Hippocampal formation (tissue), 2 donors: ENCODE measurements around the gene CFAP46.

Experiments
- DNase-seq, 2 donors: peaks; one replicate each; lab custom pipeline; 2025; lab: John Stamatoyannopoulos, UW

CFAP46 gene

GRCh38 chr10:132942101-132943057 is at the start of gene CFAP46:
TSS of gene CFAP46 (minus strand) at chr10:132942570. CDS start at chr10:132942484, 86 bp downstream.
- DNase-seq, result peak in 1 of 2 donors; percentile 34

- no peak for DNase-seq
Observed at GRCh38 chr10:132991706-132992432, 49.5 kb upstream of the CFAP46 start.

GRCh38 chr10:132990684-132991545 is 48.5 kb upstream of the CFAP46 start:
- no peak for DNase-seq

- no peak for DNase-seq
Observed at GRCh38 chr10:132989476-132990415, 47.4 kb upstream of the CFAP46 start.

GRCh38 chr10:132988988-132989387 is 46.6 kb upstream of the CFAP46 start:
- DNase-seq, result no peak

- DNase-seq, result peak in 1 of 2 donors; percentile 74
Observed at GRCh38 chr10:132987671-132988571, 45.6 kb upstream of the CFAP46 start.

- DNase-seq, result no peak
Observed at GRCh38 chr10:132986978-132987377, 44.6 kb upstream of the CFAP46 start.

GRCh38 chr10:132986576-132986975 is 44.2 kb upstream of the CFAP46 start:
- DNase-seq, result no peak

GRCh38 chr10:132986076-132986475 is 43.7 kb upstream of the CFAP46 start:
- DNase-seq, result no peak

- DNase-seq, result no peak
Observed at GRCh38 chr10:132985546-132985900, 43.2 kb upstream of the CFAP46 start.

- no peak for DNase-seq
Observed at GRCh38 chr10:132984801-132985545, 42.6 kb upstream of the CFAP46 start.

- no peak for DNase-seq
Observed at GRCh38 chr10:132984008-132984295, 41.6 kb upstream of the CFAP46 start.

- no peak for DNase-seq
Observed at GRCh38 chr10:132983252-132984007, 41.1 kb upstream of the CFAP46 start.

- no peak for DNase-seq
Observed at GRCh38 chr10:132982301-132982989, 40.1 kb upstream of the CFAP46 start.

- DNase-seq, result no peak
Observed at GRCh38 chr10:132981746-132982145, 39.4 kb upstream of the CFAP46 start.

- no peak for DNase-seq
Observed at GRCh38 chr10:132981173-132981555, 38.8 kb upstream of the CFAP46 start.

- no peak for DNase-seq
Observed at GRCh38 chr10:132980426-132981172, 38.2 kb upstream of the CFAP46 start.
